HEK293 (cell line): Measurements from ENCODE around the gene NME5.

Experiments used
- BCL11A ChIP-seq: fragments of 450-650 bp; formaldehyde crosslinking; IDR thresholded peaks from 2 replicates; pipeline ENCODE4 v1.5.1; 2016; ENCODE audit warnings: low read depth, missing biosample characterization, missing genetic modification characterization
- GLIS1 ChIP-seq: fragments of 450-650 bp; formaldehyde crosslinking; IDR thresholded peaks from 2 replicates; pipeline ENCODE4 v1.5.1; 2016; ENCODE audit warnings: missing biosample characterization, missing genetic modification characterization
- HOXD13 ChIP-seq: sonication (generic); formaldehyde crosslinking; IDR thresholded peaks from 2 replicates; pipeline ENCODE4 v1.8.0; 2022; ENCODE audit warnings: missing genetic modification reagents, borderline replicate concordance
- IKZF3 ChIP-seq: fragments of 450-650 bp; IDR thresholded peaks from 2 replicates; pipeline ENCODE4 v1.5.0; 2018; ENCODE audit warnings: missing biosample characterization, mild to moderate bottlenecking, missing genetic modification characterization, moderate library complexity
- MZF1 ChIP-seq: fragments of 450-650 bp; formaldehyde crosslinking; IDR thresholded peaks from 2 replicates; pipeline ENCODE4 v1.5.1; 2017; ENCODE audit warnings: missing biosample characterization, missing genetic modification characterization, borderline replicate concordance
- PRDM1 ChIP-seq: fragments of 450-650 bp; formaldehyde crosslinking; IDR thresholded peaks from 2 replicates; pipeline ENCODE4; 2016; ENCODE audit warnings: missing biosample characterization, missing genetic modification characterization
- ZBTB17 ChIP-seq: fragments of 450-650 bp; formaldehyde crosslinking; IDR thresholded peaks from 2 replicates; pipeline ENCODE4 v1.5.1; 2016; ENCODE audit warnings: missing biosample characterization, missing genetic modification characterization
- ZFP41 ChIP-seq: fragments of 450-650 bp; formaldehyde crosslinking; IDR thresholded peaks from 2 replicates; pipeline ENCODE4 v1.5.1; 2016; ENCODE audit warnings: missing biosample characterization, missing genetic modification characterization, borderline replicate concordance
- ZIC2 ChIP-seq: fragments of 450-650 bp; formaldehyde crosslinking; IDR thresholded peaks from 2 replicates; pipeline ENCODE4 v1.5.1; 2016; ENCODE audit warnings: missing biosample characterization, missing genetic modification characterization
- ZNF10 ChIP-seq: fragments of 450-650 bp; formaldehyde crosslinking; IDR thresholded peaks from 2 replicates; pipeline ENCODE4 v1.5.1; 2017; ENCODE audit warnings: missing biosample characterization, missing genetic modification characterization
- ZNF121 ChIP-seq: fragments of 450-650 bp; formaldehyde crosslinking; IDR thresholded peaks from 2 replicates; pipeline ENCODE4 v1.5.1; 2016; ENCODE audit warnings: missing biosample characterization, missing genetic modification characterization
- ZNF132 ChIP-seq: fragments of 450-650 bp; formaldehyde crosslinking; IDR thresholded peaks from 2 replicates; pipeline ENCODE4 v1.5.1; 2017; ENCODE audit warnings: missing biosample characterization, missing genetic modification characterization, borderline replicate concordance
- ZNF155 ChIP-seq: fragments of 450-650 bp; formaldehyde crosslinking; IDR thresholded peaks from 2 replicates; pipeline ENCODE4 v1.5.1; 2016; ENCODE audit warnings: missing biosample characterization, missing genetic modification characterization
- ZNF169 ChIP-seq: fragments of 450-650 bp; formaldehyde crosslinking; IDR thresholded peaks from 2 replicates; pipeline ENCODE4 v1.5.1; 2016; ENCODE audit warnings: missing biosample characterization, missing genetic modification characterization
- ZNF175 ChIP-seq: fragments of 450-650 bp; formaldehyde crosslinking; IDR thresholded peaks from 2 replicates; pipeline ENCODE4 v1.5.1; 2016; ENCODE audit warnings: missing biosample characterization, missing genetic modification characterization
- ZNF223 ChIP-seq: fragments of 450-650 bp; formaldehyde crosslinking; IDR thresholded peaks from 2 replicates; pipeline ENCODE4 v1.5.1; 2016; ENCODE audit warnings: missing biosample characterization, missing genetic modification characterization
- ZNF26 ChIP-seq: fragments of 450-650 bp; formaldehyde crosslinking; IDR thresholded peaks from 2 replicates; pipeline ENCODE4 v1.5.1; 2016; ENCODE audit warnings: missing biosample characterization, missing genetic modification characterization
- ZNF280D ChIP-seq: fragments of 450-650 bp; formaldehyde crosslinking; IDR thresholded peaks from 2 replicates; pipeline ENCODE4 v1.5.1; 2016; ENCODE audit warnings: missing biosample characterization, missing genetic modification characterization
- ZNF311 ChIP-seq: fragments of 450-650 bp; formaldehyde crosslinking; IDR thresholded peaks from 2 replicates; pipeline ENCODE4 v1.5.1; 2017; ENCODE audit warnings: missing biosample characterization, missing genetic modification characterization, borderline replicate concordance
- ZNF366 ChIP-seq: fragments of 450-650 bp; formaldehyde crosslinking; conservative IDR thresholded peaks from 2 replicates; pipeline ENCODE4 v1.5.1; 2016; ENCODE audit warnings: missing biosample characterization, missing genetic modification characterization
- ZNF510 ChIP-seq: fragments of 450-650 bp; formaldehyde crosslinking; IDR thresholded peaks from 2 replicates; pipeline ENCODE4 v1.5.1; 2018; ENCODE audit warnings: mild to moderate bottlenecking, missing genetic modification characterization, missing biosample characterization; ENCODE audit not compliant: insufficient replicate concordance
- ZNF514 ChIP-seq: fragments of 450-650 bp; formaldehyde crosslinking; IDR thresholded peaks from 2 replicates; pipeline ENCODE4 v1.5.1; 2016; ENCODE audit warnings: missing biosample characterization, missing genetic modification characterization
- ZNF585B ChIP-seq: fragments of 450-650 bp; formaldehyde crosslinking; IDR thresholded peaks from 2 replicates; pipeline ENCODE4 v1.5.1; 2016; ENCODE audit warnings: missing biosample characterization, missing genetic modification characterization
- ZNF600 ChIP-seq: fragments of 450-650 bp; formaldehyde crosslinking; IDR thresholded peaks from 2 replicates; pipeline ENCODE4 v1.5.1; 2016; ENCODE audit warnings: missing biosample characterization, missing genetic modification characterization
- ZNF677 ChIP-seq: fragments of 450-650 bp; IDR thresholded peaks from 2 replicates; pipeline ENCODE4 v1.5.0; 2018; ENCODE audit warnings: missing biosample characterization, mild to moderate bottlenecking, missing genetic modification characterization, moderate library complexity
- ZNF830 ChIP-seq: fragments of 450-650 bp; IDR thresholded peaks from 2 replicates; pipeline ENCODE4 v1.5.0; 2018; ENCODE audit warnings: missing biosample characterization, missing genetic modification characterization, low read depth, mild to moderate bottlenecking, moderate library complexity
- ZSCAN30 ChIP-seq: fragments of 450-650 bp; IDR thresholded peaks from 2 replicates; pipeline ENCODE4 v1.5.1; 2018; ENCODE audit warnings: missing biosample characterization, mild to moderate bottlenecking, missing genetic modification characterization, moderate library complexity
- ZSCAN5A ChIP-seq: fragments of 450-650 bp; formaldehyde crosslinking; IDR thresholded peaks from 2 replicates; pipeline ENCODE4 v1.5.1; 2016; ENCODE audit warnings: missing biosample characterization, missing genetic modification characterization
- TF ChIP-seq, protein P1 (sequence below): fragments of 450-650 bp; formaldehyde crosslinking; IDR thresholded peaks from 2 replicates; pipeline ENCODE4 v1.5.0; 2017; ENCODE audit warnings: missing biosample characterization, missing genetic modification characterization, borderline replicate concordance
- TF ChIP-seq, protein P2 (sequence below): fragments of 450-650 bp; formaldehyde crosslinking; IDR thresholded peaks from 2 replicates; pipeline ENCODE4 v1.5.1; 2016; ENCODE audit warnings: missing biosample characterization, missing genetic modification characterization

The NME5 gene

GRCh38 chr5:138110266-138110963 is 28.8 kb downstream of the NME5 start (continued):
- TF ChIP-seq, protein P1, sequence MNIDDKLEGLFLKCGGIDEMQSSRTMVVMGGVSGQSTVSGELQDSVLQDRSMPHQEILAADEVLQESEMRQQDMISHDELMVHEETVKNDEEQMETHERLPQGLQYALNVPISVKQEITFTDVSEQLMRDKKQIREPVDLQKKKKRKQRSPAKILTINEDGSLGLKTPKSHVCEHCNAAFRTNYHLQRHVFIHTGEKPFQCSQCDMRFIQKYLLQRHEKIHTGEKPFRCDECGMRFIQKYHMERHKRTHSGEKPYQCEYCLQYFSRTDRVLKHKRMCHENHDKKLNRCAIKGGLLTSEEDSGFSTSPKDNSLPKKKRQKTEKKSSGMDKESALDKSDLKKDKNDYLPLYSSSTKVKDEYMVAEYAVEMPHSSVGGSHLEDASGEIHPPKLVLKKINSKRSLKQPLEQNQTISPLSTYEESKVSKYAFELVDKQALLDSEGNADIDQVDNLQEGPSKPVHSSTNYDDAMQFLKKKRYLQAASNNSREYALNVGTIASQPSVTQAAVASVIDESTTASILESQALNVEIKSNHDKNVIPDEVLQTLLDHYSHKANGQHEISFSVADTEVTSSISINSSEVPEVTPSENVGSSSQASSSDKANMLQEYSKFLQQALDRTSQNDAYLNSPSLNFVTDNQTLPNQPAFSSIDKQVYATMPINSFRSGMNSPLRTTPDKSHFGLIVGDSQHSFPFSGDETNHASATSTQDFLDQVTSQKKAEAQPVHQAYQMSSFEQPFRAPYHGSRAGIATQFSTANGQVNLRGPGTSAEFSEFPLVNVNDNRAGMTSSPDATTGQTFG (tag by site-specific recombination): no peak
- TF ChIP-seq ZNF169 (tag by site-specific recombination) (no peak), ZNF510 (tag by site-specific recombination) (no peak), ZNF600 (tag by site-specific recombination) (peak; percentile 73), PRDM1 (tag by site-specific recombination) (peak; percentile 86), ZNF514 (no peak), ZNF132 (tag by site-specific recombination) (no peak), ZNF366 (tag by site-specific recombination) (peak; percentile 71), ZNF26 (no peak), HOXD13 (peak; percentile 86; the same call in 1 of the 2 replicates), IKZF3 (tag by site-specific recombination) (peak; percentile 88), ZNF585B (tag by site-specific recombination) (no peak), ZNF311 (tag by site-specific recombination) (no peak), ZNF280D (tag by site-specific recombination) (no peak), ZFP41 (tag by site-specific recombination) (no peak), ZSCAN5A (tag by site-specific recombination) (0 out of 2 replicates have a peak, but pooled peaks have one; percentile 40), ZIC2 (tag by site-specific recombination) (peak; percentile 98), ZNF677 (tag by site-specific recombination) (no peak), MZF1 (tag by site-specific recombination) (peak; percentile 68; the same call in 1 of the 2 replicates), BCL11A (tag by site-specific recombination) (no peak), ZSCAN30 (0 out of 2 replicates have a peak, but pooled peaks have one; percentile 35), GLIS1 (tag by site-specific recombination) (peak; percentile 98), ZNF223 (tag by site-specific recombination) (no peak), ZBTB17 (peak; percentile 67; the same call in 1 of the 2 replicates), ZNF10 (tag by site-specific recombination) (peak; percentile 76), ZNF830 (tag by site-specific recombination) (no peak), ZNF121 (tag by site-specific recombination) (no peak), ZNF155 (tag by site-specific recombination) (no peak), ZNF175 (tag by site-specific recombination) (no peak)
- TF ChIP-seq, protein P2, sequence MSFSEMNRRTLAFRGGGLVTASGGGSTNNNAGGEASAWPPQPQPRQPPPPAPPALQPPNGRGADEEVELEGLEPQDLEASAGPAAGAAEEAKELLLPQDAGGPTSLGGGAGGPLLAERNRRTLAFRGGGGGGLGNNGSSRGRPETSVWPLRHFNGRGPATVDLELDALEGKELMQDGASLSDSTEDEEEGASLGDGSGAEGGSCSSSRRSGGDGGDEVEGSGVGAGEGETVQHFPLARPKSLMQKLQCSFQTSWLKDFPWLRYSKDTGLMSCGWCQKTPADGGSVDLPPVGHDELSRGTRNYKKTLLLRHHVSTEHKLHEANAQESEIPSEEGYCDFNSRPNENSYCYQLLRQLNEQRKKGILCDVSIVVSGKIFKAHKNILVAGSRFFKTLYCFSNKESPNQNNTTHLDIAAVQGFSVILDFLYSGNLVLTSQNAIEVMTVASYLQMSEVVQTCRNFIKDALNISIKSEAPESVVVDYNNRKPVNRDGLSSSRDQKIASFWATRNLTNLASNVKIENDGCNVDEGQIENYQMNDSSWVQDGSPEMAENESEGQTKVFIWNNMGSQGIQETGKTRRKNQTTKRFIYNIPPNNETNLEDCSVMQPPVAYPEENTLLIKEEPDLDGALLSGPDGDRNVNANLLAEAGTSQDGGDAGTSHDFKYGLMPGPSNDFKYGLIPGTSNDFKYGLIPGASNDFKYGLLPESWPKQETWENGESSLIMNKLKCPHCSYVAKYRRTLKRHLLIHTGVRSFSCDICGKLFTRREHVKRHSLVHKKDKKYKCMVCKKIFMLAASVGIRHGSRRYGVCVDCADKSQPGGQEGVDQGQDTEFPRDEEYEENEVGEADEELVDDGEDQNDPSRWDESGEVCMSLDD (tag by site-specific recombination): no peak
